DMS153 (cell line): ENCODE data around the gene TPP1.
A peak's percentile ranks its signal among the peaks of the same experiment; 100 is the strongest.

ENCODE experiments used
- DNase-seq: peaks from one replicate; lab custom pipeline; 2025; lab: John Stamatoyannopoulos, UW

The TPP1 gene

GRCh38 chr11:6619004-6619745, at the start of gene TPP1:
TPP1 (minus strand) TSS chr11:6619422; CDS start chr11:6619400, 22 bp downstream.
- DNase-seq: peak; percentile 83

- no peak for DNase-seq
Observed at GRCh38 chr11:6667733-6668374, 48.6 kb upstream of the TPP1 start.

GRCh38 chr11:6666302-6667183, 47.3 kb upstream of the TPP1 start:
- no peak for DNase-seq

GRCh38 chr11:6664551-6664950, 45.3 kb upstream of the TPP1 start:
- no peak for DNase-seq

- no peak for DNase-seq
Observed at GRCh38 chr11:6663794-6664469, 44.7 kb upstream of the TPP1 start.

GRCh38 chr11:6660712-6661111, 41.5 kb upstream of the TPP1 start:
- DNase-seq: no peak

GRCh38 chr11:6658647-6659046, 39.4 kb upstream of the TPP1 start:
- no peak for DNase-seq

- DNase-seq: no peak
Observed at GRCh38 chr11:6657346-6657745, 38.1 kb upstream of the TPP1 start.

- DNase-seq: no peak
Observed at GRCh38 chr11:6656936-6657335, 37.7 kb upstream of the TPP1 start.

GRCh38 chr11:6656584-6656915, 37.3 kb upstream of the TPP1 start:
- DNase-seq: no peak

- no peak for DNase-seq
Observed at GRCh38 chr11:6655790-6656583, 36.8 kb upstream of the TPP1 start, which contains the start of gene DCHS1. DCHS1 (minus strand) TSS chr11:6655809; CDS start chr11:6641613, 14,196 bp downstream.

GRCh38 chr11:6655020-6655789, 36.0 kb upstream of the TPP1 start:
- DNase-seq: no peak

GRCh38 chr11:6654281-6655019, 35.2 kb upstream of the TPP1 start:
- DNase-seq: no peak

- DNase-seq: no peak
Observed at GRCh38 chr11:6653656-6654055, 34.4 kb upstream of the TPP1 start.

GRCh38 chr11:6653097-6653496, 33.9 kb upstream of the TPP1 start:
- DNase-seq: no peak

GRCh38 chr11:6652182-6652581, 33.0 kb upstream of the TPP1 start:
- no peak for DNase-seq

- DNase-seq: no peak
Observed at GRCh38 chr11:6650980-6651379, 31.8 kb upstream of the TPP1 start.

- DNase-seq: no peak
Observed at GRCh38 chr11:6650104-6650503, 30.9 kb upstream of the TPP1 start.

GRCh38 chr11:6648501-6648900, 29.3 kb upstream of the TPP1 start:
- no peak for DNase-seq

- DNase-seq: no peak
Observed at GRCh38 chr11:6647836-6648235, 28.6 kb upstream of the TPP1 start.
